T-helper 2 cell treated with Interferon-gamma antibody and Interleukin-4, amounts not matched to agents 5 μg/mL and 100 μg/mL, for 36 hours (primary cell): Measurements from ENCODE around the gene ACTBL2.
"Not testable (repeated sequence)": the region's sequence is repeated elsewhere in the genome, so short reads cannot be mapped to it uniquely, and the experiment has no call there.

Experiments
- DNase-seq: peaks from one replicate; pipeline ENCODE4 v3.0.0; 2021; ENCODE audit warnings: low spot score
- H3K27ac Mint-ChIP-seq: one replicate; pipeline ENCODE4 v1.8.0; 2021; ENCODE audit warnings: mild to moderate bottlenecking, mixed read lengths
- H3K27me3 Mint-ChIP-seq: one replicate; pipeline ENCODE4 v1.8.0; 2021; ENCODE audit warnings: low read depth, mixed read lengths
- H3K36me3 Mint-ChIP-seq: one replicate; pipeline ENCODE4 v1.8.0; 2021; ENCODE audit warnings: low read depth, mixed read lengths
- H3K4me1 Mint-ChIP-seq: one replicate; pipeline ENCODE4 v1.8.0; 2021; ENCODE audit warnings: low read depth, mixed read lengths
- H3K4me3 Mint-ChIP-seq: one replicate; pipeline ENCODE4 v1.8.0; 2022; ENCODE audit warnings: mild to moderate bottlenecking, moderate library complexity, mixed read lengths
- H3K9me3 Mint-ChIP-seq: one replicate; pipeline ENCODE4 v1.8.0; 2021; ENCODE audit warnings: mixed read lengths

Gene ACTBL2

GRCh38 chr5:57482671-57483106 is at the start of gene ACTBL2:
Gene ACTBL2 (minus strand): TSS chr5:57482811. CDS start chr5:57482707, 104 bp downstream.
- Mint-ChIP-seq H3K36me3 (no peaks in the 10 kb centered on the region), H3K9me3 (no peaks in the 10 kb centered on the region), H3K27ac (no peak within 1 kb of the TSS), H3K4me3 (no peak within 1 kb of the TSS), H3K4me1 (no peaks in the 10 kb centered on the region), H3K27me3 (peaks cover 17% of the 10 kb centered on the region)
- no peak for DNase-seq

- no peaks in the 10 kb centered on the region for H3K9me3 Mint-ChIP-seq
- DNase-seq = no peak
- H3K27me3 Mint-ChIP-seq = no peaks in the 10 kb centered on the region
- peaks cover 5% of the 10 kb centered on the region for H3K4me1 Mint-ChIP-seq
- no peaks in the 10 kb centered on the region for H3K36me3 Mint-ChIP-seq
- no peak overlapping the region for H3K27ac Mint-ChIP-seq
- H3K4me3 Mint-ChIP-seq = no peak overlapping the region
These were observed 48.7 kb upstream of the ACTBL2 start for GRCh38 chr5:57531333-57531732.

GRCh38 chr5:57529864-57530263 is 47.3 kb upstream of the ACTBL2 start:
- no peaks in the 10 kb centered on the region for H3K9me3 Mint-ChIP-seq
- H3K36me3 Mint-ChIP-seq = no peaks in the 10 kb centered on the region
- DNase-seq = no peak
- H3K4me3 Mint-ChIP-seq = no peak overlapping the region
- H3K27me3 Mint-ChIP-seq = no peaks in the 10 kb centered on the region
- H3K4me1 Mint-ChIP-seq = peaks cover 5% of the 10 kb centered on the region
- no peak overlapping the region for H3K27ac Mint-ChIP-seq

- H3K4me3 Mint-ChIP-seq = no peak overlapping the region
- H3K36me3 Mint-ChIP-seq = no peaks in the 10 kb centered on the region
- DNase-seq = no peak
- no peaks in the 10 kb centered on the region for H3K9me3 Mint-ChIP-seq
- H3K27ac Mint-ChIP-seq = no peak overlapping the region
- H3K27me3 Mint-ChIP-seq = no peaks in the 10 kb centered on the region
- peaks cover 5% of the 10 kb centered on the region for H3K4me1 Mint-ChIP-seq
These were observed 45.3 kb upstream of the ACTBL2 start for GRCh38 chr5:57527870-57528269.

GRCh38 chr5:57524348-57525060 is 41.9 kb upstream of the ACTBL2 start:
- no peak overlapping the region for H3K27ac Mint-ChIP-seq
- H3K4me3 Mint-ChIP-seq = no peak overlapping the region
- H3K27me3 Mint-ChIP-seq = no peaks in the 10 kb centered on the region

GRCh38 chr5:57522477-57522876 is 39.9 kb upstream of the ACTBL2 start:
- H3K27me3 Mint-ChIP-seq, DNase-seq, H3K27ac Mint-ChIP-seq, H3K36me3 Mint-ChIP-seq, H3K4me1 Mint-ChIP-seq, H3K4me3 Mint-ChIP-seq: not testable (repeated sequence)
- peaks cover 18% of the 10 kb centered on the region for H3K9me3 Mint-ChIP-seq

More at GRCh38 chr5:57524348-57525060, 41.9 kb upstream of the ACTBL2 start:
- DNase-seq = no peak
- Mint-ChIP-seq H3K36me3 (no peaks in the 10 kb centered on the region), H3K4me1 (no peaks in the 10 kb centered on the region), H3K9me3 (peaks cover 16% of the 10 kb centered on the region)

GRCh38 chr5:57518415-57518814 is 35.8 kb upstream of the ACTBL2 start:
- DNase-seq, H3K4me3 Mint-ChIP-seq, H3K4me1 Mint-ChIP-seq, H3K36me3 Mint-ChIP-seq, H3K27me3 Mint-ChIP-seq, H3K27ac Mint-ChIP-seq: not testable (repeated sequence)
- H3K9me3 Mint-ChIP-seq = peaks cover 26% of the 10 kb centered on the region

- no peak overlapping the region for H3K4me3 Mint-ChIP-seq
- DNase-seq = no peak
- no peak overlapping the region for H3K27ac Mint-ChIP-seq
- H3K9me3 Mint-ChIP-seq = peaks cover 26% of the 10 kb centered on the region
- no peaks in the 10 kb centered on the region for H3K36me3 Mint-ChIP-seq
- peaks cover 2% of the 10 kb centered on the region for H3K4me1 Mint-ChIP-seq
- H3K27me3 Mint-ChIP-seq = no peaks in the 10 kb centered on the region
These were observed 34.6 kb upstream of the ACTBL2 start for GRCh38 chr5:57517250-57517649.

GRCh38 chr5:57513785-57514184 is 31.2 kb upstream of the ACTBL2 start:
- Mint-ChIP-seq H3K9me3 (peaks cover 8% of the 10 kb centered on the region), H3K27ac (no peak overlapping the region), H3K4me1 (peaks cover 2% of the 10 kb centered on the region), H3K4me3 (no peak overlapping the region), H3K27me3 (peaks cover 11% of the 10 kb centered on the region), H3K36me3 (no peaks in the 10 kb centered on the region)
- DNase-seq = no peak

GRCh38 chr5:57511321-57511720 is 28.7 kb upstream of the ACTBL2 start:
- Mint-ChIP-seq H3K27me3 (peaks cover 19% of the 10 kb centered on the region), H3K27ac (no peak overlapping the region), H3K9me3 (no peaks in the 10 kb centered on the region), H3K4me1 (peaks cover 2% of the 10 kb centered on the region), H3K36me3 (no peaks in the 10 kb centered on the region), H3K4me3 (no peak overlapping the region)
- no peak for DNase-seq

GRCh38 chr5:57509501-57510260 is 27.1 kb upstream of the ACTBL2 start:
- Mint-ChIP-seq H3K27ac (no peak overlapping the region), H3K27me3 (peaks cover 19% of the 10 kb centered on the region), H3K4me3 (no peak overlapping the region), H3K36me3 (no peaks in the 10 kb centered on the region), H3K9me3 (no peaks in the 10 kb centered on the region), H3K4me1 (no peaks in the 10 kb centered on the region)
- no peak for DNase-seq

- Mint-ChIP-seq H3K9me3 (no peaks in the 10 kb centered on the region), H3K27me3 (peaks cover 25% of the 10 kb centered on the region), H3K4me1 (peaks cover 3% of the 10 kb centered on the region), H3K36me3 (no peaks in the 10 kb centered on the region), H3K27ac (no peak overlapping the region), H3K4me3 (no peak overlapping the region)
- DNase-seq = no peak
These were observed 25.6 kb upstream of the ACTBL2 start for GRCh38 chr5:57508211-57508610.

GRCh38 chr5:57505272-57506200 is 22.9 kb upstream of the ACTBL2 start:
- H3K27me3 Mint-ChIP-seq = peaks cover 18% of the 10 kb centered on the region
- no peaks in the 10 kb centered on the region for H3K36me3 Mint-ChIP-seq
- no peak for DNase-seq
- H3K9me3 Mint-ChIP-seq = no peaks in the 10 kb centered on the region
- H3K4me1 Mint-ChIP-seq = peaks cover 17% of the 10 kb centered on the region
- no peak overlapping the region for H3K27ac Mint-ChIP-seq
- H3K4me3 Mint-ChIP-seq = no peak overlapping the region

- Mint-ChIP-seq H3K27ac (no peak overlapping the region), H3K9me3 (no peaks in the 10 kb centered on the region), H3K4me3 (no peak overlapping the region), H3K27me3 (peaks cover 14% of the 10 kb centered on the region), H3K4me1 (peaks cover 25% of the 10 kb centered on the region), H3K36me3 (no peaks in the 10 kb centered on the region)
- no peak for DNase-seq
These were observed 21.7 kb upstream of the ACTBL2 start for GRCh38 chr5:57504357-57504756.
